ENCODE data around the gene CCDC182.

Gene CCDC182

GRCh38 chr17:57696050-57696449, 49.0 kb downstream of the CCDC182 start:
- no peak for DNase-seq

All from activated CD4-positive, alpha-beta T cell treated with anti-CD3 and anti-CD28 coated beads, Interleukin-2, amount 50 U/mL, for 1 hour (primary cell).